Peyer's patch (tissue), 4 donors: ENCODE data around the gene SORL1. TPM values are rescaled to one million over a fixed set of nuclear protein-coding genes. Genes with fewer than 3 reads are reported as not detected.

ENCODE experiments used
- DNase-seq, 3 donors: peaks; one replicate each; pipeline ENCODE4 v3.0.0-alpha.2; 2017 to 2019
- H3K27ac ChIP-seq, 4 donors: fragments of 200-600 bp; sonication (generic); one replicate each; pipeline ENCODE4 v1.5.1; 2016 to 2019
- H3K27me3 ChIP-seq, 2 donors: fragments of 200-600 bp; sonication (generic); one replicate each; pipeline ENCODE4 v1.5.1; 2019
- H3K36me3 ChIP-seq, 3 donors: fragments of 200-600 bp; sonication (generic); one replicate each; pipeline ENCODE4 v1.5.1; 2016 to 2019
- H3K4me1 ChIP-seq, 4 donors: fragments of 200-600 bp; sonication (generic); one replicate each; pipeline ENCODE4 v1.5.1; 2016 to 2019
- H3K4me3 ChIP-seq, 4 donors: fragments of 200-600 bp; sonication (generic); 1 replicate in 3 of 4; 2 replicates in 1 of 4; pipeline ENCODE4 v1.5.1; 2016 to 2019; ENCODE audit warnings: mild to moderate bottlenecking in 1 of 4
- H3K9me3 ChIP-seq, 4 donors: fragments of 200-600 bp; sonication (generic); one replicate each; pipeline ENCODE4 v1.5.1; 2016 to 2019; ENCODE audit warnings: mild to moderate bottlenecking in 1 of 4
- POLR2A ChIP-seq, 2 donors: fragments of 450-650 bp; IDR thresholded peaks; one replicate each; pipeline ENCODE4 v1.5.1; 2017; ENCODE audit warnings: antibody characterized with exemption in 2 of 2, mild to moderate bottlenecking in 2 of 2, moderate library complexity in 2 of 2
- total RNA-seq, 4 donors: library from RNA; depleted of rRNA; stranded (reverse); fragments of >200 nt; gene quantifications; one replicate each; pipeline ENCODE4 v1.1.0, GENCODE V29; 2016
- TF ChIP-seq, protein P1 (sequence below), 6 experiments: fragments of 450-650 bp in 4 of 6; fragments of 200-600 bp in 2 of 6; sonication (generic) in 1 of 6; IDR thresholded peaks; one replicate each; pipeline ENCODE4 v1.5.1; 2017 to 2019; ENCODE audit warnings: antibody characterized with exemption in 6 of 6, mild to moderate bottlenecking in 3 of 6, moderate library complexity in 1 of 6

The SORL1 gene
- total RNA-seq, 4 donors from 2014 or later = 52.0 to 282 (median 191) TPM

GRCh38 chr11:121524233-121524631, 72.1 kb downstream of the SORL1 start:
- Histone ChIP-seq H3K9me3 (peaks cover 0 to 4% (median 0%) of the 10 kb centered on the region in 4 donors), H3K4me1 (no peaks in the 10 kb centered on the region), H3K4me3 (no peak overlapping the region), H3K36me3 (peaks cover 0 to 57% (median 0%) of the 10 kb centered on the region in 3 donors), H3K27ac (no peak overlapping the region), H3K27me3 (no peaks in the 10 kb centered on the region)
- DNase-seq = no peak
- TF ChIP-seq, protein P1, sequence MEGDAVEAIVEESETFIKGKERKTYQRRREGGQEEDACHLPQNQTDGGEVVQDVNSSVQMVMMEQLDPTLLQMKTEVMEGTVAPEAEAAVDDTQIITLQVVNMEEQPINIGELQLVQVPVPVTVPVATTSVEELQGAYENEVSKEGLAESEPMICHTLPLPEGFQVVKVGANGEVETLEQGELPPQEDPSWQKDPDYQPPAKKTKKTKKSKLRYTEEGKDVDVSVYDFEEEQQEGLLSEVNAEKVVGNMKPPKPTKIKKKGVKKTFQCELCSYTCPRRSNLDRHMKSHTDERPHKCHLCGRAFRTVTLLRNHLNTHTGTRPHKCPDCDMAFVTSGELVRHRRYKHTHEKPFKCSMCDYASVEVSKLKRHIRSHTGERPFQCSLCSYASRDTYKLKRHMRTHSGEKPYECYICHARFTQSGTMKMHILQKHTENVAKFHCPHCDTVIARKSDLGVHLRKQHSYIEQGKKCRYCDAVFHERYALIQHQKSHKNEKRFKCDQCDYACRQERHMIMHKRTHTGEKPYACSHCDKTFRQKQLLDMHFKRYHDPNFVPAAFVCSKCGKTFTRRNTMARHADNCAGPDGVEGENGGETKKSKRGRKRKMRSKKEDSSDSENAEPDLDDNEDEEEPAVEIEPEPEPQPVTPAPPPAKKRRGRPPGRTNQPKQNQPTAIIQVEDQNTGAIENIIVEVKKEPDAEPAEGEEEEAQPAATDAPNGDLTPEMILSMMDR (IDR thresholded peaks at IDR 0.05) = no peak
- TF ChIP-seq POLR2A (IDR thresholded peaks at IDR 0.05) = no peak

GRCh38 chr11:121525376-121525775, 73.3 kb downstream of the SORL1 start:
- Histone ChIP-seq H3K27me3 (no peaks in the 10 kb centered on the region), H3K4me3 (no peak overlapping the region), H3K27ac (no peak overlapping the region), H3K4me1 (no peaks in the 10 kb centered on the region), H3K9me3 (peaks cover 0 to 4% (median 0%) of the 10 kb centered on the region in 4 donors), H3K36me3 (peaks cover 0 to 49% (median 0%) of the 10 kb centered on the region in 3 donors)
- DNase-seq = no peak
- no peak for TF ChIP-seq POLR2A (IDR thresholded peaks at IDR 0.05)
- TF ChIP-seq, protein P1 (IDR thresholded peaks at IDR 0.05) = no peak

DNA sequence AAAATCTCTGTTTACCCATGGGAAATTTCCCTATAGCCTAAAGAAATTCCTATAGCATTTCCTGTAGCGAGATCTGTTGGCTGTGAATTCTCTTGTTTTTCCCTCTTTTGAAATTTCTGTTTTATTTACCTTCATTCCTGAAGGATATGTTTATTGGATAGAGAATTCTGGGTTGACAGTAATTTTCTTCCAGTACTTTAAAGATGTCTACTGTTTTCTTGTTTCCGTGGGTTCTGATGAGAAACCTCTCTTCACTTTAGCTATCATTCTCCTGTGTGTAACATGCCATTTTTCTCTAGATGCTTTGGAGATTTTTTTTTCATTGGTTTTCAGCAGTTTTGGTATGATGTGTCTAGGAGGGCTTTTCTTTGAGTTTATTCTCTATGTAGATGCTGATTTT, 78.1 kb downstream of the SORL1 start:
- Histone ChIP-seq H3K4me3 (no peak overlapping the region), H3K4me1 (no peaks in the 10 kb centered on the region), H3K9me3 (peaks cover 0 to 4% (median 0%) of the 10 kb centered on the region in 4 donors), H3K36me3 (peaks cover 0 to 41% (median 0%) of the 10 kb centered on the region in 3 donors), H3K27me3 (no peaks in the 10 kb centered on the region), H3K27ac (no peak overlapping the region)
- no peak for DNase-seq
- no peak for TF ChIP-seq POLR2A (IDR thresholded peaks at IDR 0.05)
- TF ChIP-seq, protein P1 (IDR thresholded peaks at IDR 0.05) = no peak

DNA sequence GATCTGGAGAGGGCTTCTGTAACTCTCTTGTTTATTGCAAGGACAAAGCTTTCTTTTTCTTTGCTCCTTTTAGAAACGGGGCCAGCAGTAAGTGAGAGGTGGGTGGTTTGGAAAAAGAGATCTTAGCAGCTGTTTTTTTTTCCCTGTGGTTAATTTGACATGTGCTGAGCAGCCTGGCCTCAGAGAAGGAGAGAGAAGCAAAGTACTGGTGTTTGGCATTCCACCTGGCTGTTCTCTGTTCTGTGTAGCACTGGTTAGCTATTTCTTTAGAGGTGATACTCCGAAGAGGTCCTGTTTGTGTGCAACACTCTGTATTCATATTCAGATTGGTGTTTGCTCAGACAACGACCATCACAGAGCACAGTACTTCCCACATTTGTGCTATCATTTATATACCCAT, 81.5 kb downstream of the SORL1 start:
- no peak for DNase-seq
- Histone ChIP-seq H3K4me1 (no peaks in the 10 kb centered on the region), H3K9me3 (no peaks in the 10 kb centered on the region), H3K4me3 (no peak overlapping the region), H3K27me3 (no peaks in the 10 kb centered on the region), H3K27ac (no peak overlapping the region), H3K36me3 (peaks cover 0 to 41% (median 0%) of the 10 kb centered on the region in 3 donors)
- TF ChIP-seq POLR2A (IDR thresholded peaks at IDR 0.05) = no peak
- TF ChIP-seq, protein P1 (IDR thresholded peaks at IDR 0.05) = no peak

GRCh38 chr11:121534131-121535093, 82.3 kb downstream of the SORL1 start:
- H3K4me1 ChIP-seq = no peaks in the 10 kb centered on the region
- H3K27me3 ChIP-seq = no peaks in the 10 kb centered on the region
- no peak overlapping the region for H3K27ac ChIP-seq
- H3K4me3 ChIP-seq = no peak overlapping the region
- TF ChIP-seq, protein P1 (IDR thresholded peaks at IDR 0.05) = no peak
- no peak for TF ChIP-seq POLR2A (IDR thresholded peaks at IDR 0.05)
- DNase-seq = no peak
- H3K9me3 ChIP-seq = no peaks in the 10 kb centered on the region
- H3K36me3 ChIP-seq = peaks cover 0 to 39% (median 0%) of the 10 kb centered on the region in 3 donors
